Stimulated activated CD8-positive, alpha-beta memory T cell treated with anti-CD3 and anti-CD28 coated beads, Interleukin-12 subunit alpha, Interleukin-12 subunit beta, amount 100 ng/mL, for 24 hours (primary cell): ENCODE data around the gene CH25H.

Source experiments
- DNase-seq: peaks from one replicate; pipeline ENCODE4 v3.0.0-alpha.2; 2020; ENCODE audit errors: extremely low read depth

The CH25H gene

DNA sequence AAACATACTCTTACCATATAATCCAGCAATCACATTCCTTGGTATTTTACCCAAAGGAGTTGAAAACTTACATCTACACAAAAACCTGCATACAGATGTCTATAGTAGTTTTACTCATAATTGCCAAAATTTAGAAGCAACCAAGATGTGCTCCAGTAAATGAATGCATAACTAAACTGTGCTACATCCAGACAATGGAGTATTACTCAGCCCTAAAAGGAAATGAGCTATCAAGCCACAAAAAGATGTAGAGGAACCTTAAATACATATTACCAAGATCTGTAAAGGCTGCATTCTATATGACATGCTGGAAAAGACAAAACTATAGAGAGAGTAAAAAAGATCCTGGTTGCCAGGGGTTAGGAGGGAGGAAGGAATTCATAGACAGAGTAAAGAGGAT is 21.8 kb upstream of the CH25H start:
- no peak for DNase-seq

DNA sequence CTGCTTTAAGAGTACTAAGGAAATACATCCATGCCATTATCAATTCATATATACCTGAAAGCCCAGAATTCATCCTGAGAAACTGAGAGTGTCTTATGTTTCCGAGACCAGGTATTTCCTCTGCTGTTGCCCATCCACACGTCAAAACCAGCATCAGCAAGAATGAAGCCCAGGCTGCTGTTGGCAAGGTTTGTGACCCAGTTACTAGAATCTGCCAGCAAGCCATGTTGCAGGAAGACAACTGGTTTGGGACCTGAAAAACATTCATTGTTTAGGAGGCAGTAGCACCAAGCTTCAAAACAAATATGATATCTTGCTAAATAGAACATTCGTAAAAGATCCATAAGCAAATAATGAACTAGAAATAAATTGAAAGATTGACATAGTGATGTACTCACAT is 21.0 kb upstream of the CH25H start:
- no peak for DNase-seq

DNA sequence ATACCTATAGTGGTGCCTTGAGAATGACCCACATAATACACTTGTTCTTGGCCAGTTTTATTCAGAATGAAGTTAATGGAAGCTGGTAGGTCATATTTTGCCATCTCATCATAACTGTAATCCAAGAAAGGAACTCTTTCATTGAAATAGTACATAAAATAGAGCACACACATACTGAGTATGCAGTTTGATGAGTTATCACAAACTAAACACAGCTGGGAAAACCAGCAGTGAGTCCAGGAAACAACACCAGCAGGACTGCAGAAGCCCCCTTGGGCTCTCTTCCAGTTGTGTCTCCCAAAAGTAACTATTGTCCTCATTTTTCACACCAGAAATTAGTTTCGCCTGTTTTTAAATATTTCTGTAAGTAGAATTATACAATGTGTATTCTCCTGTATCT is 19.8 kb upstream of the CH25H start:
- no peak for DNase-seq

DNA sequence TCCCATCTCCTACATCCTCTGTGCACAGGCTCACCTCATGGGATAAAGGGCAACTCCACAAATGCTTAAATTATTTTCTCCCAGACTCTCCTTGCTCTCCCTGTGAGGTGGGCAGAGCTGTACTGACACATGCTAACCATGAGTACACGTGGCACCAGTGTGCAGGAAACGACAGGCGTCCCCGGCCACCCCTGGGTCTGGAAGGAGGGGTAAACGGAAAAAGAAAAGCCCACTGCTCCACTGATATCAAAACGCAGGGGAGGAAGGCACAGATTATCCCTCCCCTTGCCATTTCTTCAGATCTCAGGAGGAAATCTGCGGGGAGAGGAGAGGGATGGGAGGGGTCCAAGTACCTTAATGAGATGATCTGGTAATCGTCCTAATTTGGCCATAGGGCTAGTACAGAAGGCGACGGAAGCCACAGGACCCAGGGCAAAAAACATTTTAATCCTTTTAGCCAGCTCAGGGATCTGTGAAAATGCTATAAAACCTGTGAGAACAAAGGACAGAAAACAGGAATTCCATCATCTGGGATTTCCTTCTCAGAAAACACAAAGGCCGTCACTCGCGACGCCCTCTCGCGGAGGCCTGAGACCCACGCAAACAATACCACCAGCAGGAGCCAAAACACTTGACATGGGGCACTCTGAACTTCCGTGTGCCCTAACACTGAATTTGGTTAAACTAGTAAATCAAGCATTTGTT is 17.8 kb upstream of the CH25H start:
- no peak for DNase-seq

DNA sequence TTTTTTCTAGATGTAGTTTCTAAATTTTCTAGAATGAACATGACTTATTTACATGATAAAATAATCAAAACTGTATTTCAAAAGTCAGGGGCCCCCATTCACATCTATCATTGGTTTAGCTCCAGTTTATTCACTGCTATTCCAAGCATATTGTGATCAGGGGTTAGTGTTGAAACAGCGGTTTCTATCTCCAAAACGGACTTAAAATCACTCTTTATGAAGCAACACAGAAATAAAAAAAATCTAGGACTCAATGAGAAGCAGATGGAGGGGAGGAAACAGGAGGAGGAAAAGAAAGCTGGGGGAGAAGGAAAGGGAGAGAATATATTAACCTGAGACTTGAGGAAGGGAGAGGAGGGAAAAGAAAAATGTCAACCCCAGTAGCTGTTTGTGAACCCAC is 14.8 kb upstream of the CH25H start:
- no peak for DNase-seq

DNA sequence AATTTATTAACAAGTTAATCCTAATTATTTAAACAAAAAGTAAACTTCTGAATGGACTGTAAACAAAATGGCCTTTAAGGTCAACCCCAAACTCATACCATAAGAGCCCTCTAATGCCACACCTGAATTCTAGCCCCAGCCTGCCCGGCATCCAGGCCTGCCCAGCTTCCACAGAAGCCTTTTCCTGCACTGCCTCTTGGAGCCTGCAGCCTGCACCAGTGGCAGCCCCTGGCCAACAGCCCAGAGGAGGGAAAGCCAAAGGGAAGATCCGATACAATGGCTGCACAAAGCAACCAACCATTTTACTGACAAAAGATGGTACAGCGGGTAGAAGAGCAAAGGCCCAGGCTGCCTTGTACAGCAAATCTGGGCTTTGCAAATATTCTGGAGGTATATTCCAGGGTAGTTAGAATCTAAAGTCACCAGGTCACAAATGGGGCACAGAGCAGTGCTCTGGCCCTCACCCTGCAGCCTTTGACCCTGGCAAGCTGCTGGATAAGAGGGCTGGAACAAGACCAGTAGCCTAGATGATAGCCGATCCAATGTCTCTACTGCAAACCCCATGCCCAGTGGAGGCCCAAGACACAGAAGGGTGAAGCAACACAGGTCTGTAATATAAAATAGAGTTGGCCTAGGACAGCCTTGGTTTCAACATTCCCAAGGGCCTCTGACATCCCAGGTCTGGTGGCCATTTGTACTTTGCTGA is 12.5 kb upstream of the CH25H start:
- DNase-seq: no peak

DNA sequence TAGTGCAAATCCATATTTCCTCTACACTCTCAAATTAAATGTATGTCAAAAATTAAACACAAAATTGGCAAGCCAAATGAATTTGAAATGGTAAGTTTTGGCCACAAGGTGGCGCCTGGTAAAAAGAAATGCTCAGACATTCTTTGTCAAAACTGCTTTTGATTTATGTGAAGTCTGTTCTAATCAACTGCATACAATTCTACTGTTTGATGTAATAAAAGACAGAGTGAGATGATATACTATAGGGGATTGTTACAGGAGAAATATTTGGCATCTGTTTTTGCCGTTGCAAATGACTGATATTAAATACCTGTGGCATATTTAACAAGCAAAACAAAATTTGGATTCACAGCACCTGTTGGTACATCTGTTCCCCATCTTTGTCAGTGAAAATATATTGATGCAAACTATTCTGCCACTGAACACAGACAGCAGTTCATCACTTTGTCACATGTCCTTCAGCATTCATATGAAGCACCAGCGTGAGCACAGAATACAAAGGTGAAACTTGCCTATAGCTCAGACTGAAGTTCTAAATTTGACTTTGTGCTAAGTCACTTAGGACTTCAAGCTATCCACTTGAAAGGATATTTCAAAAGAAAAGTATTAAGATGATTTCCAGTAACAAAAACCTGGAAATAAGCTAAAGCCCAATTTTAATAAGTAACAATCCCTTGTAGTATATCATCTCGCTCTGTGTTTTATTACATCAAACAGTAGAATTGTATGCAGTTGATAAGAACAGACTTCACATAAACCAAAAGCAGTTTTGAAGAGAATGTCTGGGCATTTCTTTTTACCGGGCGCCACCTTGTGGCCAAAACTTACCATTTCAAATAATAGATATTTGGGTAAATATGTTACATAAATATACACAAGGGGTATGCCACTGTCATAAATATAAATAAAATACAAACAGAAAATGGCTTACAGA is 10.2 kb upstream of the CH25H start:
- no peak for DNase-seq

DNA sequence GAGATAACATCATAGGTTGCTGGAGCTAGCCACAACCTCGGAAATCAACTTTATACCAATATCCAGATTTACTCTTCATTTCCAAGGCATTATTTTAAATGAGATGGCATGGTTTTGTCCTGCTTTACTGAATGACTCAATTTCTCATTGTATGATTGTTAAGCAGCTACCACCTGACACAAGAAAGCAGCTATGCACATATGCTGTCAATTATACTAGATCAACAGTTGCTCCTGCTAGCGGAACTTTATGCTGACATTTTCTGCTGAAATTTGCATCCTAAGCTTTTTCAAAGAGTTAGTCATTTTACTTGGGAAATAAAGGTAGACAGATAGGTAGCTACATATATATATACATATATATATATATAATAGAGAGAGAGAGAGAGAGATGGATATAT is 8.9 kb upstream of the CH25H start:
- no peak for DNase-seq

DNA sequence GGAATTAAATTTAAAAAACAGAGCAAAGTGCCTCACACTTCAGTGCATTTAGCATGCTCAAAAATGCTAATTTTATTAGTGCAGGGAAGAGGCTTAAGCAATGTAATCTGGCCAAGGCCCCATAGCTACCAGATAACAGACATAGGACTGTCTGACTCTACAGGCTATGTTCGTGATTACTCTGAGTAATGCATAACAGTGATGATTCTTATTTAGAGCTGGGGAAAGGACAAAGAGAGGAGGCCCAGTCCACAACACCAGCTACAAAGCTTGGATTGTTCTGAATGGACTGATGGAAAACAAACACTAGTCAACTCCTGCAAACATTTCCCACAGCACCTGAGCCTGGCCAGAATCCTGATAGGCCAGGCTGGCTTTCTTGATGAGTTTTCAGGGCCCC is 8.4 kb upstream of the CH25H start:
- no peak for DNase-seq

DNA sequence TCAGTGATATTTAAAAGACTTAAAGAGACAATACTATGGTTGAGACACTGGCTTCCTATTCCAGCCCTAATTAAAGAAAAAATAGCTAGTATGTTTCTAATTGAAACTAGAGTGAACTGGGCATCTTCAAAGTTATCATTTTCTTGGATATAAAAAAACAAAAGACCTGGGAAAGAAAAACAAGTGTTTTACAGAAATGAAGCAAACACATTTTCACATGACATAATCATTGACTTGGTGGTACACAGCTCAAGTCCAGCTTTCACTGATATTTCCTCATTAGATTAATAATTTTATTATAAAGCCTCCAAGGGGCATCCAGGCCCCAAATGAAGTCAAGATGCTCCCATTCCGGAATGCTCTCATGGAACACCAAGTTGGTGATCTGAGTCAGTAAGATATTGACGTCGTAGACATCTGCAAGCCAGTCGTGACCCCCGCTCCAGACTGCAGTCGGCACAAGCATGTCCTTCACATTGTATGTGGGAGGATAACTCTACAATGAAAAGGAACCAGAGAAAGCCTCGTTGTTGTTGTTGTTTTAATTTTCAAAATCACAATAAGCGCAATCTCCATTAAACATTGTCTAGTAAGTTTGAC is 7.5 kb upstream of the CH25H start:
- DNase-seq: no peak

DNA sequence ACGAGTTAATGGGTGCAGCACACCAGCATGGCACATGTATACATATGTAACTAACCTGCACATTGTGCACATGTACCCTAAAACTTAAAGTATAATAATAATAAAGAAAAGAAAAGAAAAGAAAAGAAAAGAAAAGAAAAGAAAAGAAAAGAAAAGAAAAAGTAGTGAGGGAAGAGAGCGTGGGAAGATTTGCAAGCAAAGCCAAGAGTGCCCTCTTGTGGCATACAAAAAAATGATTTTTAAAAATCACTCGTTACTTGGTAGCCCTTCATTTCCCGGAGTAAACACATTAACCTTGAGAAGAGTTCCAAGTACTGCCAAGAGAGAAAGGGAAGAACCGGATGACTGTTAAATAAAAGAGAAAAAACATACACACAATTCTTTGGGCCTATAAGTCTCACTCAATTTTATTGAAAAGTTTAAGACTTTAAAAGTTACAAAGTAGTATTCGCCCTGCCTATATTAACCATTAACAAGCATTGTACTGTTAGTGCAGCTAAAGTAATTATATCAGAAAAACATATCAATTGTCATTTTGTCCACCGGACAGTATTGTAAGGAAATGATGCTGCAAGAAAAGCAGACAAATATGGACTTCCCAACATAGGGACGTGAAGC is 6.2 kb upstream of the CH25H start:
- no peak for DNase-seq

DNA sequence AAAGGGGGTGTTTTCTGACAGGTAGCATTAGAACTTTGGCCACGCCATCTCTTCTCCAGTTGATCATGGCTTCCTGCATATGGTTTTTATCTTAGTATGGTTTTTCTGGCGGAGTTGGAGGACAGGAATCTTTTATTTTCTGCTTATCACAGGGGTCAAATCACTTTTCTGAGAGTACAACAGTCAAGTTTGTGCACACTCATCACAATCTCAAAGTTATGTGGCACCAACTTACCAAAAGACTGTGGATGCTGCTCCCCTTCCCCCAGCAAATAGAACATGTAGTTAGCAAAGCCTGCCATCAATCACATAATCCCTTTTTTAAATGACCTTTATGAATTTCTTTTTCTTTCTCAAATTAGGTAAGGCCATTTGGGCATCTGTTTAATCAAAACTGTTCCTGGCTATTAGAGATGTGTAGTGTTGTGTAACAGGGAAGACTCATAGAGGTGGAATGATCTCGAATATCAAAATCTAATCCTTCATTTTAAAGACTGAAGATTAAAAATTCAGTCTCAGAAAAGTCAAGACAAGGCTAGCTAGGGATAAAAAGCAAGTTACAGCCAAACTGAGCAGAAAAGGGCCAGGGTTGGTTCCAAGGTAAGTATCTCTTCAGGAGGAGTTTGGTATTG is 3.8 kb upstream of the CH25H start:
- no peak for DNase-seq

DNA sequence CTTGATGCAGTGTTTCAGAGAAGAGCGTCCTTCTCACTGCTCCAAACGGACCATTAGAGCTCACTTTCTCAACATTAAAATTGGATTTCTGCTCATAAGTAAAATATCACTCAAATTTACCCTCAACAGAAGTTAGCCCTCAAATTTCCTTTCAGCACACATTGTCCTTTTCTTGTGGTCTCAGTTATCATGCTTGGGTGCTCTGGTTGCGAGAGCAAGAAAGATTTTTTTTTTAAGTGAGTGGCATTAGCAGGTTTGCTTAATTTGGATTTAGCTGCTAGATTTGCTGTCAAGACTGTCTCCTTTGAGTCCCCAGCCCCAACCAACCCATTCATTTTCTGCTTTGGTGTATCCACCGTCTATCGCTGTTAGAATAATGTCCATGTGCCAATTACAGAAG is 2.6 kb upstream of the CH25H start:
- no peak for DNase-seq

DNA sequence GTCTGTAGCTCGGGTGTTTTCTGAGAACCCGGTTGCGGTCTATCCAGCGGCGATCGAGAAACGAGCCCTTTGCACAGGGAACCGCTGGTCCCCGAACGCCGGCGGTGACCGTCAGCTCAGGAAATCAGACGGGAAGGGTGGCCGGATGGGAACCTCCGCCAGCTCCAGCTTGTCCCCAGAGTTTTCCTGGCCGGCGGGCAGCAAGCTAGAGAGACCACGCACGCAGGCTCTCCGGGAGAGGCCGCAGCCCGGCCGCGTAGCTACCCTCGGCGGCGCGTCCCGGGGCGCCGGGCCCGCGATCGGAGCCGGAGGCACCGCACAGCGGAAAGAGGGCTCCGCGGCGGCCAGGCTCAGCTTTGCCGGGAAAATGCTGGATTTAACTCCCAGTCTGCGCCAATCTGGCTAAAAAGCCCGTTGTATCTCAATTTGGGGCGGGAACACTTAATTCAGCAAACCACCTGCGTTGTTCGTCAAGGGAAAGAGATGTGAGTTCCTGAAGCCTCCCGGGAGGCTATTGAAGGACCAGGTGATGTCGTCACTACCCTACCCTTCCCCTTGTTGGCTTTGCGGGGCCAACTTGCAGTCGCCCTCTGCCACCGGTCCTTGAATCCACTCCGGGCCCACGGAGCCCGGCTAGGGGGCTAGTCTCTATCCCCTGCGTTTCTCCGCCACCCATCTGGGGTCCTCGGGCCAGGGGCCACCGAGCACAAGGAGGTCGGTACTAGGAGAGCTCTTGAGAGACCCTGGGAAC is 859 bp upstream of the CH25H start:
- no peak for DNase-seq

DNA sequence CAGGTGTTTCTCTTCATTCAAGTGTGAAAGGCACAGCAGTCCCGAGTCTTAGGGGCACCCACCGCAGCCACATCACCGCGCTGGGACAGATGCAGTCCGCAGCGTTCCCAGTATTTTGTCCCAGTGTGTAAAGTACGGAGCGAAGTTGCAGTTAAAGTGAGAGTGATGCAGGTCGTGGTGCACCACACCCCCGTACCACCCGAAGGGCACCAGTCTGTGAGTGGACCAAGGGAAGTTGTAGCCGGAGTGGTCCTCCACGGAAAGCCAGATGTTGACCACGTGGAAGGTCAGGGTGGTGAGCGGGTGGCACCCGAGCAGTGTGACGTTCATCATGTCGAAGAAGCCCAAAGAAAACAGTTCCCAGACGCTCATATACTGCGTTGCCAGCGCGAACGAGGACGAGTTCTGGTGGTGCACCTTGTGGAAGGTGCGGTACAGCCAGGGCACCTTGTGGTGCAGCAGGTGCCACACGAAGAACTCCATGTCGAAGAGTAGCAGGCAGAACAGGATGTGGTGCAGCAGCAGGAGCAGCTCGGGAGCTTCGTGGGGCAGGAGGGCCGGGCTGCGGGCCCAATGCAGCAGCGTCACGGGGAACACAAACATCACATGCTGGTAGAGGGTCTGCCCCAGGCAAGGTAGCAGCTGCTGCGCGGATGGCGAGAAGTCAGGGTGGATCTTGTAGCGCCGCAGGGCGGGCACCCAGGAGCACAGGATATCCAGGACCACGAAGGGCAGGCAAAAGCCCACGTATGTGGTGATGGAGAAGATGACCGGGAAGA is 526 bp downstream of the CH25H start:
- DNase-seq: no peak

DNA sequence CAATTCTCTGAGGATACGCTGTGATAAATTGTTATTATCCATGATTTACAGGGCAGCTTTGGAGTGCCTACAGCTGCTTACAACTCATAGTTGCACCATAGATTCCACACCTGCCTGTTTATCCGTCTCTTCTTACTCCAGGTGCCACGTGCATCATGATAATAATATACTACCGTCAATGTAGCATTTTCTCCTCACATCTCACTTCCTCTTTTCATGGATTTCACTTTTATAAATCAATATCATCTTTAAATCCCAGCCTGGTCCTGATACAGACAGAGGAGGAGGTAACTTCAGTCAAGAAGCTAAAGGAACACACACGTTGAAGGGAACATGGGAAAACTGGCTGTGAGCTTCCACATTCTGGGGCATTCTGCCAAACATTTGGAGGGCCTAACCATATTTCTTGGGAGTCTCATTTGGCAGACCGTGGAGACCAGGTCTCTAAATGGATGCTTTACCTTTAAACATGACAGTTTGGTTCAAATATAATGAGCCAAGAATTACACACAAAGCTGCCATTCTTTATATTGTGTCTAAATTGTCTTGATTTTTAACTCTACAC is 2.4 kb downstream of the CH25H start:
- DNase-seq: no peak

DNA sequence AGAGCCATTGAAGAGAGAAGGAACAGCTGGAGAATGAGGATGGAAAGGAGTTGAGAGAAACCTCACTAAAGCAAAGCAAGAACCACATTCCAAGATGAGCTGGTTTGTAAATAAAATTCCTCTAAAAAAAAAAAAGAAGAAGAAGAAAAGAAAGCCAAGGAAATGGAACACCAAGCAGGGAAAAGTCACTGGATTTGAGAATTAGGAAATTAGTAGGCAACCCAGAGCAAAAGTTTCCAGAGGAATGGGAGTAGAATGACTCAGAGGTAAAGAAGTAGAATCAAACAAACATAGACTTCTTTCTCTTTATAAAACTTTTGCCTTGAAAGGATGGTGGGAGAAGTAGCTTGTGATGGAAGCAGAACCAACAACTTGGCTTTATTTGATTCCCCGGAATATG is 3.9 kb downstream of the CH25H start:
- no peak for DNase-seq

DNA sequence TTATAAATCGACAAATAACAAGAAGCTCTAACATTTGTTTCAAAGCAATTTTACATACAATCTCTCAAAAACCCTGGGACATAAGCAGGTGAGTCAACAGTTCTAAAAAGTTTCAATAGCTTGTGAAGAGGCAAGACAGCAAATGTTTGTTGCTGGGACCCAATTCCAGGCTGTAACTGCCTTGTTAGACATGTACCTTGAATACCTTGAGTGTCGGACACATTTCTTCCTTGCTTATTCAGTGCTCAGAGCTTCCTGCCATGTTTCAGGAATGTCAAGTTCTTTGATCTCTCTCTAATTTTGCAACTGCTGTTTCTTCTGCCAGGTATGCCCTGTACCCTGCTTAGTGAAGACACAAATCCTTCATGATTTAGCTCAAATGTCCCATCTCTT is 5.1 kb downstream of the CH25H start:
- DNase-seq: no peak

DNA sequence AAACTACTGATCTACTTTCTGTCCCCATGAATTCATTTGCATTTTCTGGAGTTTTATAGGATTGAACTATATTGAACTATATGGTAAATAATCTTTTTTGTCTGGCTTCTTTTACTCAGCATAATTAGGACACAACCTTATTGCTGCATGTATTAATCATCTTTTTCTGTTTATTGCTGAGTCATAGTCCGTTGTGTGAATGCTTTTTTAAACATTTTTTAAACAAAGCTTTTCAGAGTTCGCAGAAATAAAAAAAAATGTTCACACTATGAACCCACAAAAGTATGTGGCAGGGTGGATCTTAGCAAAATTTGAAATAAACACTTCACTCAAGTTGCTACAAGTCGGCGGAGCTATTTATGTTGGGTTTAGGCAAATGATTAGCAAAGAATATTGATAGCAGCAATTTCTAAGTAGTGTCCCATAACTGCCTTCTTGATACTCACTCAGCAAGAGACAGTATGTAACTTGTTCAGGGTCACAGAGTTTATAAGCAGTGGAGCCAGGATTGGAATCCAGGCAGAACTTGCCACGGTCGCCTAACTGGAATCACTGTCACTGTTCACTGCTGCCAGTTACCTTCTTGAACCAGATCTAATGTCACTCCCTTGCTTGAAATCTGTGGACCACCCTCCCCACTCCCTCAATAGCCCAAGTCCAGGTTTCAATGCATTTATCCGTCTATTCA is 5.6 kb downstream of the CH25H start:
- DNase-seq: no peak
